Colonic mucosa (tissue), 4 donors: Measurements from ENCODE around the gene HERC2. TPM values are rescaled to one million over a fixed set of nuclear protein-coding genes. Genes with fewer than 3 reads are reported as not detected.
A peak's percentile ranks its signal among the peaks of the same experiment; 100 is the strongest.

Experiments used
- DNase-seq: peaks from one replicate; pipeline ENCODE4 v3.0.0-alpha.2; 2020
- H3K27ac ChIP-seq: fragments of 200-600 bp; one replicate; pipeline ENCODE4 v1.8.0; 2021
- H3K27me3 ChIP-seq: fragments of 200-600 bp; one replicate; pipeline ENCODE4 v1.8.0; 2021
- H3K36me3 ChIP-seq: fragments of 200-600 bp; one replicate; pipeline ENCODE4 v1.8.0; 2021
- H3K4me1 ChIP-seq: fragments of 200-600 bp; one replicate; pipeline ENCODE4 v1.8.0; 2021; ENCODE audit warnings: mild to moderate bottlenecking
- H3K4me3 ChIP-seq: fragments of 200-600 bp; one replicate; pipeline ENCODE4 v1.8.0; 2021
- H3K9ac ChIP-seq, 2 donors: one replicate each; pipeline ENCODE4 v1.7.0; 2013; ENCODE audit warnings: control low read depth in 2 of 2, low read depth in 2 of 2, low read length in 2 of 2
- H3K9me3 ChIP-seq: fragments of 200-600 bp; one replicate; pipeline ENCODE4 v1.8.0; 2021
- intact Hi-C: fragments of 100-400 bp; cut with DNase I; formaldehyde crosslinking; loops from one replicate; pipeline ENCODE4 v1.14.1; 2022
- total RNA-seq, 2 donors: library from RNA; stranded (reverse); fragmentation: NEBNext Ultra II Directional in 1 of 2; extraction: Animal tissue kit (Norgen Biotek cat#: 25700) in 1 of 2; gene quantifications; one replicate each; pipeline ENCODE4 v1.2.1, GENCODE V29; 2021
- TF ChIP-seq, protein P1 (sequence below): fragments of 200-600 bp; IDR thresholded peaks from one replicate; pipeline ENCODE4 v1.8.0; 2022; ENCODE audit warnings: antibody characterized with exemption, mild to moderate bottlenecking
- donor health status: healthy.
- donor health status: DM: no; HTN: no; CAD: no.
- donor health status: DM: no; HTN: no; CAD: no.

Gene HERC2
- total RNA-seq, 2 donors from 2014 or later = 50.8 to 71.2 TPM

DNA sequence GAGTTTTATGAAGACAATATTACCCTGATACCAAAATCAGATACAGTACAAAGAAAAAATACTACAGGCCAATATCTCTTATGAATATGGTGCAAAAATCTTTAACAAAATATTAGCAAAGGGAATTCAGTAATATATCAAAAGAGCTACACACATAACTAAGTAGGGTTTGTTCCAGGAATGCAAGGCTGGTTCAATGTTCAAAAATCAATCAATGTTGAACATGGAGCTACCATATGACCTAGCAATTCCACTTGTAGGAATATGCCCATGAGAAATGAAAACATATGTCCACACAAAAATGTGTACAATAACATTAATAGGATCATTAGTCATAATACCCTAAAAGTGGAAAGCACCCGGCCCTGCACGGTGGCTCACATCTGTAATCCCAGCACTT lies 230.7 kb downstream of the HERC2 start:
- H3K4me3 ChIP-seq = no peak overlapping the region
- no peaks in the 10 kb centered on the region for H3K9me3 ChIP-seq
- H3K27me3 ChIP-seq = peaks cover under 1% of the 10 kb centered on the region
- DNase-seq = no peak
- H3K27ac ChIP-seq = no peak overlapping the region
- TF ChIP-seq, protein P1, sequence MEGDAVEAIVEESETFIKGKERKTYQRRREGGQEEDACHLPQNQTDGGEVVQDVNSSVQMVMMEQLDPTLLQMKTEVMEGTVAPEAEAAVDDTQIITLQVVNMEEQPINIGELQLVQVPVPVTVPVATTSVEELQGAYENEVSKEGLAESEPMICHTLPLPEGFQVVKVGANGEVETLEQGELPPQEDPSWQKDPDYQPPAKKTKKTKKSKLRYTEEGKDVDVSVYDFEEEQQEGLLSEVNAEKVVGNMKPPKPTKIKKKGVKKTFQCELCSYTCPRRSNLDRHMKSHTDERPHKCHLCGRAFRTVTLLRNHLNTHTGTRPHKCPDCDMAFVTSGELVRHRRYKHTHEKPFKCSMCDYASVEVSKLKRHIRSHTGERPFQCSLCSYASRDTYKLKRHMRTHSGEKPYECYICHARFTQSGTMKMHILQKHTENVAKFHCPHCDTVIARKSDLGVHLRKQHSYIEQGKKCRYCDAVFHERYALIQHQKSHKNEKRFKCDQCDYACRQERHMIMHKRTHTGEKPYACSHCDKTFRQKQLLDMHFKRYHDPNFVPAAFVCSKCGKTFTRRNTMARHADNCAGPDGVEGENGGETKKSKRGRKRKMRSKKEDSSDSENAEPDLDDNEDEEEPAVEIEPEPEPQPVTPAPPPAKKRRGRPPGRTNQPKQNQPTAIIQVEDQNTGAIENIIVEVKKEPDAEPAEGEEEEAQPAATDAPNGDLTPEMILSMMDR = no peak
- intact Hi-C loops = no loop called here
- H3K9ac ChIP-seq = no peak overlapping the region
- H3K36me3 ChIP-seq = no peaks in the 10 kb centered on the region
- peaks cover under 1% of the 10 kb centered on the region for H3K4me1 ChIP-seq

DNA sequence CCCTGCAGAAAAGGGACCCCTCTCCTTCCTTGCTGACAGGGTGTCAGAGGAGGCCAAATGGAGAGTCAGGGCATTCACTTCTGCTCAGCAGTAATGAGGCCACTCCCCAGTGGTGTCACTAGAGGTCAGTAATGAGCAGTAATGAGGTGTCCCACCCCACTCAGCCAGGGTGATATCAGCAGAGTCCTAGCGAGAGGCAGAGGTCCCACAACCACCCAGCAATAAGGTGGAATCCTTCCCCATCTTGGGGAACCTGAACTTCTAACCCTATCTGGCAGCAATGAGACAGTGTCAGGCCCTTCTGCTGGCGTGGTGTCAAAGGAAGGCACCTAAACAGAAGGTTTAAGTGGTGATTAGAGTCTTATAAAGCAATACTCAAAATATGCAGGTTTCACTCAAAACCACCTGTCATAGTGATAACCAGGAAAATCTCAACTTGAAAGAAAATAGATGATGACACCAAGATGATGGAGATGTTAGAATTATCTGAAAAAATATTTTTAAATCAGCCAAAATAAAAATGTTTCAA lies 235.7 kb downstream of the HERC2 start:
- Histone ChIP-seq H3K9me3 (no peaks in the 10 kb centered on the region), H3K36me3 (no peaks in the 10 kb centered on the region), H3K27me3 (no peaks in the 10 kb centered on the region), H3K27ac (no peak overlapping the region), H3K9ac (no peak overlapping the region), H3K4me1 (no peaks in the 10 kb centered on the region), H3K4me3 (no peak overlapping the region)
- TF ChIP-seq, protein P1 = peak; percentile 76
- intact Hi-C loops = loop anchor here (5.0 kb wide), 1 partner anchor 36 kb away; no protein-coding TSS in a partner anchor
- DNase-seq = peak; percentile 70

DNA sequence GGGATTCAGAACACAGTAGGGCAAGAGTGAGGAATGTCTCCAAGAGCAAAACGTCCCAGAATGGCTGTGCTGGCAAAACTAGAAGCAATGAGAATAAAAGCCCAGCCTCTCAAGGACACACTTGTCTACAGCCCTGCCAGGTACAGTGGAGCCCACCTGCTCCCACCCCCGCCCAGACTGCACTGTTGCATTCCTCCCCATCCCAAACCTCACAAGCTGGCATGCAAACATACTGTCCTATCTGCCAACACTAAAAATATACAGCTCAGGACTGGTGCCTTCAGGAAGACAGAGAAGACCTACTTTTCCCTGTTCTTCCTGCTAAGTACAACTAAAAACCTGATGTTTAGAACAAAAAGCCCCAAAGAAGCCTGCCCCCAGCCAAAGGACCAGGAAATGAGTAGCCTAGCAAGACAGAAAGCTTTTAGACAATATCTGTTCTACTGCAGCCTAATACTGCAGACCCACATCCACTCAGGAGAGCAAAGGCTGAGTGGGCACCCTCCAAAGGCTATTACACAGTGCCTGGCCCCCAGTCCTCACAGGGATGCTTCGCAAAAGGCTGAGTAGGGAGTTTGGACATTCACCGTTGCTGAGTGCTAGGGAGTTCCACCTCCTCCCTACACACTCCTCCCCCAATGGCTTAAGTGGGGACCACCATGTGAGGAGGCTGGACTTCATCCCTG lies 236.3 kb downstream of the HERC2 start:
- H3K9me3 ChIP-seq = no peaks in the 10 kb centered on the region
- no peak overlapping the region for H3K9ac ChIP-seq
- DNase-seq = no peak
- no peaks in the 10 kb centered on the region for H3K4me1 ChIP-seq
- H3K4me3 ChIP-seq = no peak overlapping the region
- no peaks in the 10 kb centered on the region for H3K36me3 ChIP-seq
- intact Hi-C loops = loop anchor here (5.0 kb wide), 1 partner anchor 37 kb away; no protein-coding TSS in a partner anchor
- TF ChIP-seq, protein P1 = no peak
- no peak overlapping the region for H3K27ac ChIP-seq
- H3K27me3 ChIP-seq = no peaks in the 10 kb centered on the region

DNA sequence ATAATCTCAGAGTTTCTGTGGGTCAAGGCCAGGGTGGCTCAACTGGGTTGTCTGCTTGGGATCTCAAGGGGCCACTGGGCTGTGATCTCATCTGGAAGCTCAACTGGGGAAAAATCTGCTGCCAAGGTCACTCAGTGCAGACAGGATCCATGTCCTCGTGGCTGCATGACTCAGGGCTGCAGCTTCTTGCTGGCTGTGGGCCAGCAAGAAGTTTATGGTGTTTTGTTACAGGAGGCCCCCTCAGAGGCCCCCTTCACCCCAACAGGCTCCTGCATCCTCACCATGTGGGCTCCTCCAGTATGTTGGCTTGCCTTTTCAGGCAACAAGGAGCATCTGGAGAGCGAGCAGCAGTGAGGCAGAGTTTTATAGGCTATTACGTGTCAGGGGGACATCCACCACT lies 237.4 kb downstream of the HERC2 start:
- Histone ChIP-seq H3K27ac (no peak overlapping the region), H3K27me3 (no peaks in the 10 kb centered on the region), H3K4me3 (no peak overlapping the region), H3K36me3 (no peaks in the 10 kb centered on the region), H3K4me1 (no peaks in the 10 kb centered on the region), H3K9me3 (no peaks in the 10 kb centered on the region), H3K9ac (no peak overlapping the region)
- TF ChIP-seq, protein P1 = no peak
- DNase-seq = no peak
- intact Hi-C loops = no loop called here

DNA sequence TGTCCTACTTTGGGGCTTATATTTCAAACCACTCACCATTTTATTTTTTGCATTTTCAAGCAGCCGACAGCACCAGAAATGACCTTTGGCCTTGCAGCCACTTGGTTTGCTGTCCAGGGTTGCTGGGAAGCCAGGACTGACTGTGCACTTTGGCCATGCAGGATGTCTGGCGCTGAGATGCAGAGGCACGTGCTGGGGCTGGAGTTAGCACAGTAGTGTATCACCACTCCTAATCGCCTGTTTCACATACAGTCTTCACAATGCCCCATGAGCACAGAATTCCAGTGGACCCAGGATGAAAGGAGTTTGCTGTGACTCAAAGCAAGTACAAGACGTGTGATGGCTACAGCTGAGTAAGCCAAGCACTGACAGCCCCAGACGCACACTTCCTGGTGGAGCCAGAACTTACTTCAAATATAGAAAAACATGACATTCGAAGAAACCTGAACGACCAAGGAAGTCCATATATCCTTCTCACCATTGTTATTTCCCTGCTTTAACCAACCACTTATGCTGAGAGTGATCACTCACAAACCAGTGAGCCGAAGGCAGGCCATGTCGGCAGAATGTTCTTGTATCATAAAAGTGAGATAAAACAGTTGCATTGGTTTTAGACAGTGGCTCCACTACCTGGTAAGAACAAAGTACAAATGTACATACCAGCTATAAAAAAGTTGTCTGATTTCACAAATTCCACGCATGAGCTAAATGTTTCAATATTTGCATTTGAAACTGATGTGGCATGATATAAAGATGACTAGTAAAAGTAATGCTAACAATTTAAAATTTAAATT lies 238.9 kb downstream of the HERC2 start:
- H3K4me1 ChIP-seq = no peaks in the 10 kb centered on the region
- H3K36me3 ChIP-seq = no peaks in the 10 kb centered on the region
- intact Hi-C loops = no loop called here
- no peak overlapping the region for H3K4me3 ChIP-seq
- TF ChIP-seq, protein P1 = no peak
- H3K27ac ChIP-seq = peak overlapping the region; percentile 5
- peak; percentile 61 for DNase-seq
- H3K9ac ChIP-seq = no peak overlapping the region
- no peaks in the 10 kb centered on the region for H3K27me3 ChIP-seq
- H3K9me3 ChIP-seq = no peaks in the 10 kb centered on the region
